CD4-positive, alpha-beta T cell (primary cell): ENCODE results near the gene PUM2. TPM values are rescaled to one million over a fixed set of nuclear protein-coding genes. Genes with fewer than 3 reads are reported as not detected.

Source experiments
- ATAC-seq: fragments of 200-7000 bp; cut with Tn5 transposase; one replicate; pipeline ENCODE4 v1.10.0; 2022; ENCODE audit warnings: mild to moderate bottlenecking; ENCODE audit not compliant: poor library complexity
- CTCF ChIA-PET: fragments of 350-600 bp; sonication (Branson Sonifier 250); formaldehyde crosslinking; loops from one replicate; lab custom pipeline; 2021; ENCODE audit warnings: antibody characterized with exemption, inconsistent platforms; lab: Charles Lee
- POLR2A ChIA-PET: fragments of 350-600 bp; sonication (Branson Sonifier 250); formaldehyde crosslinking; loops from one replicate; lab custom pipeline; 2021; ENCODE audit warnings: antibody characterized with exemption, inconsistent platforms; lab: Charles Lee
- DNase-seq, 14 experiments: peaks; one replicate each; pipeline ENCODE4 v3.0.0-alpha.2; 2013 to 2020; ENCODE audit warnings: mixed read lengths in 2 of 14
- H3K27ac ChIP-seq, 2 donors: one replicate each; pipeline versions ENCODE4 v1.5.1 to v1.7.0; 2013; ENCODE audit warnings: low read length in 2 of 2, low read depth in 1 of 2, mild to moderate bottlenecking in 1 of 2
- H3K27me3 ChIP-seq, 2 experiments: 1 replicate in 1 of 2; 2 replicates in 1 of 2; pipeline versions ENCODE4 v1.6.1 to v1.7.0; 2013; ENCODE audit warnings: low read length in 2 of 2, control low read depth in 1 of 2, mild to moderate bottlenecking in 1 of 2, moderate library complexity in 1 of 2; ENCODE audit not compliant: insufficient read depth in 2 of 2, control insufficient read depth in 1 of 2
- H3K36me3 ChIP-seq: one replicate; pipeline ENCODE4 v1.6.1; 2013; ENCODE audit warnings: low read length, control low read depth; ENCODE audit not compliant: insufficient read depth
- H3K4me1 ChIP-seq: one replicate; pipeline ENCODE4 v1.6.1; 2013; ENCODE audit warnings: low read length, control low read depth; ENCODE audit not compliant: insufficient read depth
- H3K4me3 ChIP-seq: one replicate; pipeline ENCODE4 v1.5.1; 2013; ENCODE audit warnings: mild to moderate bottlenecking, low read length, moderate library complexity
- H3K9me3 ChIP-seq, 2 experiments: 1 replicate in 1 of 2; 2 replicates in 1 of 2; pipeline versions ENCODE4 v1.6.1 to v1.7.0; 2013; ENCODE audit warnings: low read length in 2 of 2, mild to moderate bottlenecking in 2 of 2, control low read depth in 1 of 2, moderate library complexity in 1 of 2; ENCODE audit not compliant: control insufficient read depth in 1 of 2, insufficient read depth in 1 of 2
- H3K27ac Mint-ChIP-seq: one replicate; pipeline ENCODE4 v1.8.0; 2020; ENCODE audit warnings: mixed read lengths
- H3K27me3 Mint-ChIP-seq: one replicate; pipeline ENCODE4 v1.8.0; 2021; ENCODE audit warnings: mixed read lengths
- H3K36me3 Mint-ChIP-seq: one replicate; pipeline ENCODE4 v1.8.0; 2021; ENCODE audit warnings: low read depth, mixed read lengths
- H3K4me1 Mint-ChIP-seq: one replicate; pipeline ENCODE4 v1.8.0; 2021; ENCODE audit warnings: low read depth, mixed read lengths
- H3K4me3 Mint-ChIP-seq: one replicate; pipeline ENCODE4 v1.8.0; 2020; ENCODE audit warnings: mild to moderate bottlenecking, mixed read lengths
- H3K9me3 Mint-ChIP-seq: one replicate; pipeline ENCODE4 v1.8.0; 2020; ENCODE audit warnings: mixed read lengths
- CTCF ChIP-seq: fragments of 200-600 bp; IDR thresholded peaks from one replicate; pipeline ENCODE4 v1.8.0; 2022; ENCODE audit warnings: antibody characterized with exemption, mild to moderate bottlenecking
- intact Hi-C, 2 experiments: fragments of 100-400 bp; cut with DNase I in 1 of 2; cut with micrococcal nuclease in 1 of 2; formaldehyde crosslinking; loops; one replicate each; pipeline versions ENCODE4 v1.15.1 to v1.9.0; 2023 to 2025; cut with DNase I, micrococcal nuclease
- total RNA-seq, 174 experiments: library from RNA in 2 of 174; stranded (reverse) in 2 of 174; gene quantifications; one replicate each; pipeline ENCODE4 v1.2.3 and lab custom pipeline; 2021 to 2026

Gene PUM2
- total RNA-seq, 2 experiments from 2014 or later = 94.9 to 95.4 TPM

GRCh38 chr2:20288642-20289340 is 61.9 kb downstream of the PUM2 start:
- Mint-ChIP-seq H3K4me1 (peaks cover 18% of the 10 kb centered on the region), H3K27me3 (no peaks in the 10 kb centered on the region), H3K9me3 (no peaks in the 10 kb centered on the region), H3K36me3 (peaks cover 11% of the 10 kb centered on the region), H3K4me3 (no peak overlapping the region), H3K27ac (no peak overlapping the region)
- H3K27me3 ChIP-seq = no peaks in the 10 kb centered on the region
- no peak for ATAC-seq
- H3K27ac ChIP-seq = no peak overlapping the region
- no peak overlapping the region for H3K4me3 ChIP-seq
- no peak for DNase-seq
- no peak for TF ChIP-seq CTCF
- intact Hi-C loops = loop anchor here (5.0 kb wide), 2 partner anchors 36 to 54 kb away; no protein-coding TSS in a partner anchor
- no peaks in the 10 kb centered on the region for H3K9me3 ChIP-seq
- H3K4me1 ChIP-seq = no peaks in the 10 kb centered on the region
- CTCF ChIA-PET = no interaction called here
- POLR2A ChIA-PET = interaction anchor here (0.8 kb wide), 1 partner anchor 12 kb away, joined by 3 read pairs; no protein-coding TSS in a partner anchor
- H3K36me3 ChIP-seq = peaks cover 65% of the 10 kb centered on the region

GRCh38 chr2:20282916-20283592 is 67.6 kb downstream of the PUM2 start:
- H3K9me3 ChIP-seq = no peaks in the 10 kb centered on the region
- no peak overlapping the region for H3K27ac Mint-ChIP-seq
- H3K27me3 Mint-ChIP-seq = no peaks in the 10 kb centered on the region
- H3K4me3 ChIP-seq = no peak overlapping the region
- POLR2A ChIA-PET = no interaction called here
- H3K9me3 Mint-ChIP-seq = no peaks in the 10 kb centered on the region
- TF ChIP-seq CTCF = no peak
- H3K27me3 ChIP-seq = no peaks in the 10 kb centered on the region
- no peak overlapping the region for H3K4me3 Mint-ChIP-seq
- ATAC-seq (no peak), DNase-seq (no peak)
- intact Hi-C loops = no loop called here
- peaks cover 88% of the 10 kb centered on the region for H3K36me3 ChIP-seq
- H3K36me3 Mint-ChIP-seq = peaks cover 56% of the 10 kb centered on the region
- H3K4me1 ChIP-seq = no peaks in the 10 kb centered on the region
- CTCF ChIA-PET = interaction anchor here (1.3 kb wide), 1 partner anchor 26 kb away, joined by 3 read pairs; no protein-coding TSS in a partner anchor
- peaks cover 40% of the 10 kb centered on the region for H3K4me1 Mint-ChIP-seq
- no peak overlapping the region for H3K27ac ChIP-seq

- Histone ChIP-seq H3K9me3 (no peaks in the 10 kb centered on the region), H3K27ac (no peak overlapping the region), H3K4me3 (no peak overlapping the region), H3K27me3 (no peaks in the 10 kb centered on the region), H3K36me3 (peaks cover 85% of the 10 kb centered on the region), H3K4me1 (no peaks in the 10 kb centered on the region)
- H3K36me3 Mint-ChIP-seq = peaks cover 64% of the 10 kb centered on the region
- ChIA-PET POLR2A (interaction anchor here (1.0 kb wide), 1 partner anchor 66 kb away, joined by 3 read pairs; no protein-coding TSS in a partner anchor), CTCF (no interaction called here)
- no peak for TF ChIP-seq CTCF
- ATAC-seq (no peak), DNase-seq (no peak)
- peak overlapping the region; percentile 59 for H3K27ac Mint-ChIP-seq
- peaks cover 46% of the 10 kb centered on the region for H3K4me1 Mint-ChIP-seq
- no peaks in the 10 kb centered on the region for H3K9me3 Mint-ChIP-seq
- H3K4me3 Mint-ChIP-seq = no peak overlapping the region
- H3K27me3 Mint-ChIP-seq = no peaks in the 10 kb centered on the region
- intact Hi-C loops = no loop called here
Measured at GRCh38 chr2:20281876-20282275, 68.8 kb downstream of the PUM2 start.
